Kidney tubule cell (primary cell): ENCODE data around the gene PSMD3.
A peak's percentile ranks its signal among the peaks of the same experiment; 100 is the strongest.

Source experiments
- DNase-seq: peaks from one replicate; pipeline ENCODE4 v3.0.0-alpha.2; 2018; ENCODE audit warnings: low spot score

The PSMD3 gene

DNA sequence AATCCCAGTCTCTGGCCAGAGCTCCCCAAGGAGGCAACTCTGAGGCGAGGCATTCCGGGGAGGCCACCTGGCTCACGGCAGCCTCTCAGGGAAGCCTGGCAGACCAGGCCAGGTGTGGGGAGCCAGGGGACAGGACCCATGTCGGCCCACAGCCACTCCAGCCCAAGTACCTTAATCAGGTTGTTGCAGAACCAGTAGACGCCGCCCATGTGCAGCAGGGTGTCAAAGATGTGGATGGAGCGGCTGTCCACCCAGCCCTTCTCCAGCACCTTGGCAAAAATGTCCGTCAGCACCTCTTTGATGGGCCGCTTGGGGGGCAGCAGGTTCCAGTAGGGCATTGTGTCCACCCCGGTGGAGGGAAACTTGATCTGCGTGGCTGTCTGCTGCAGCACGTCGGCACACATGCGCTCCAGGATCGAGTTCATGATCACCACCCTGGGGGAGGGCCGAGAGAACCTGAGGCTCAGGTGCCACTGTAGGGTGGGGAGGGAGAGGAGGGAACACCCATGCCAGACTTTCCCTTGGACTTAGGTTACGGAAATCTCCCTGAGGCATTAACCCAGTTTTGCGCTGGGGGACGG is 42.4 kb downstream of the PSMD3 start:
- DNase-seq: no peak

DNA sequence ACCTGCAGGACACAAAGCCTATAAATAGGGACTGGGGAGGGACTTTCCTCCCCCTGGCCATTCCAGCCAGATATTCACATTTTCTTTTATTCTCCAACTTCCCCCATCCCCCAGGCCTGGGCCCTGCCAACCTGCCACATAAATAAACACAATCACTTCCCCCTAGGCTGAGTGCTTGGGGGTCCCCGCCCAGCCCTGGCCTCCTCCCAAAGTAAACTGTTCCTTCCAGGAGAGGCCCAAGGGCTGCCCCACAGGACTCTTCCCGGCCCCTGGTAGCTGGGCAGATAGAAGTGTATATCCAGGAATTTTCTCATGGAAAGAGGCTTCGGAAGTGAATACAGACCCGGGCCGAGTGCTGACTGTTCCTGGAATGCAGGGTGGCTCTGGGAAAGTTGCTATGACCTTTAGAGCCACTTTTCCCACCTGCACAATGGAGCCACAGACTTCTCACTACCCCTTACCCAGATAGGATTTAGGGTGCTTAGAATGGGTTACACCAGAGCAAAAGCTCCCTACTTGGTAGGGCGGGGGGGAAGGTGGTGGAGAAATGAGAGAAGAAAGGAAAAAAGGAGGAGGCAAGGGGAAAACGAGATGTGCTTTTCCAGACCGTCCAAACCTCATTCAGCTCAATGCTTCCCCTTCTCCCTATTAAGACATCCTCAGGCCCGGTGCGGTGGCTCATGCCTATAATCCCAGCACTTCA is 43.1 kb downstream of the PSMD3 start:
- DNase-seq: no peak

DNA sequence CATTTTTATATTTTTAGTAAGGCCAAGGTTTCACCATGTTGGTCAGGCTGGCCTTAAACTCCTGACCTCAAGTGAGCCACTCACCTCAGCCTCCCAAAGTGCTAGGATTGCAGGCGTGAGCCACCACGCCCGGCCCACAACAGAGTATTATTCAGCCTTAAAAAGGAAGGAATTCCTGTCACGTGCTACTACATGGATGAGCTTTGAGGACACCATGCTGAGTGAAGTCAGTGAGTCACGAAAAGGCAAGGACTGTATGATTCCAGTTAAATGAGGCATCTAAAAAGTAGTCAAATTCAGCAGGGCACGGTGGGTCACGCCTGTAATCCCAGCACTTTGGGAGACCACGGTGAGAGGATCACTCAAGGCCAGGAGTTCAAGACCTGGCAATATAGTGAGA is 44.3 kb downstream of the PSMD3 start:
- DNase-seq: no peak

DNA sequence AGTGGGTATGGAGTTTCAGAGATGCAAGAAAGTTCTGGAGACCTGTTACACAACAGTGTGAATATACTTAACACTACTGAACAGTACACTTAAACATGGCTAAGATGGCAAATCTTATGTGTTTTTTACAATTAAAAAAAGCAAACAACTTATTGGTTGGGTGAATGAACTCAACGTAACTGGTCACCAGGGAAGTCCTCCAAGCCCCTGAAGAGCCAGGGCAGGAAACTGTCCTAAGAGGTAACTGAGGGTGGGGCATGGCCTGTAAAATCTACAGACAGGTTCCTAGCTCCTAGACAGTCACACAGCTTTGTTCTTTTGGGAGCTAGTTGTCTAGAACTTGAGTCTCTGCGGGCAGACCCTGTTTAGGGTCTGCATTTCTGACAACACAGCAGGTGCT is 45.0 kb downstream of the PSMD3 start:
- DNase-seq: no peak

DNA sequence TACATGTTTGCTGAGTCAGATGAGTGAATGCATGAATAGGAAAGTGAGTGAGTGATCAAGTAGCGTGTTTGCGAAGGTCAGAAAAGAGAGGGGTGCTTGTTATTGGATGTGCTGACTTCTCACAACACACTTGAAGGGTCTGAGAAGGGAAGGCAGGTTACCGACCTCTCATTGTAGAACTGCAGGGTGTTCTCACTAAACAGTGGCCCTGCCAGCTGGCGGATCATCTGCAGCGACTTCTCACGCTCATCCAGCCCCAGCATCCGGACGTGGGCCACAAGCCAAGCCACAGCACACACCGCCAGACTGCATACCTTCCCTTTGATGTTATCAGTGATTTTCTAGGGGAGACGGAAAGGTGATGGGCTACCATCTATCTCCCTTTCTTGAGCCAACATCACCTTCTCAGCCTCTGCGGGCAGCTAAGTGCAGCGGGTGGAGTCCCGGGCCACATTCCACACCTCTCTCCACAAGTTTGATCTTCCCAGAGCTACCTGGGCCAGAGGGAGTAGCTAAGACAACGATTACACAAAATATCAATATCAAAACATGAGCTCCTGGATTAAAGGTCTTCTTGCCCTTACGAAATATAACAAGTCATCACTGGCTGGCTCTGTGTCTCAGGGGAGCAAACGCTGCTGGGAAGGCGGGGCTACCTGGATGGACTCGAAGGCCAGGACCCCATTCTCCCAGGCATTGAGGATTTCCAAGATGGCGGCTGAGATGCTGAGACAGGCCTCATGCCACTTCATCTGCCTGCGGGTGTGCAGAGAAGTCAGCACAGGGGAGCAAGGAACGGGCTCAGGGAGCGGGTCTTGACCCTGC is 45.6 kb downstream of the PSMD3 start:
- DNase-seq: no peak

DNA sequence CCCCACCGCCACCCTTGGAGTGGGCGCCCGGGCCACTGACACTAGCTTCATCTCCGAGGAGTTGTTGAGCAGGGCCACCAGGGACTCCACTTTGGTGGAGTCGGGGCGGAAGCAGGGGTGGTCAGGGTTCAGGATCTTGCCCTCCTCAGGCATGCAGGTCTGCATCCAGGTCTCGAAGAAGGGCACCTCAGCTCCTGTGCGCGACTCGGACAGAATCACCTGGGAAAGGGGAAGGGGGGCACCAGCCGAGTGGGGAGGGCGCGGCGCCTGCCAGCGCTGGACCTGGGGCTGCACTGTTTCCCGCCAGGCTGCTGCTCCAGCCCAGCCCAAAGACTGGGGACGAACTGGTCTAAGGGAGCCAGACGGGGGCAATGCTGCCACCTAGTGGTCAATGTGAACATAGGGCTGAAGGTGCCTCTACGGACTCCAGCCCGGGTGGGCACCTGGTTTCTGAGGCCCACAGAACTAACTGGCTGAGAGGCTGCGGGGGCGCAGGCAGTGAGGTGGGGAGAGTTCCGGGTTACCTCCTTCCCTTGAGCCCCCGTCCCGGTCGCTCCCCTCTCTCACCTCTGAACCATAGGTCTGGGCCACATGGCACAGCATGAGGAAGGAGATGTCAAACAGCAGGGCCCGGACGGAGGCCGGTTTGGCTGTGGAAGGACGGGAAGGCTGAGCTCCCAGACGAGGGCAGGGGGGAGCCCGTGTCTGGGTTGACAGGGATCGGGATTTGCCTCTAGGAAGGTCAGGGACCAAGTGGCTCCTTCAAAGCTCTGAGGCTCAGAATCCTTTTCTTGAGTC is 46.4 kb downstream of the PSMD3 start:
- DNase-seq: peak; percentile 73

DNA sequence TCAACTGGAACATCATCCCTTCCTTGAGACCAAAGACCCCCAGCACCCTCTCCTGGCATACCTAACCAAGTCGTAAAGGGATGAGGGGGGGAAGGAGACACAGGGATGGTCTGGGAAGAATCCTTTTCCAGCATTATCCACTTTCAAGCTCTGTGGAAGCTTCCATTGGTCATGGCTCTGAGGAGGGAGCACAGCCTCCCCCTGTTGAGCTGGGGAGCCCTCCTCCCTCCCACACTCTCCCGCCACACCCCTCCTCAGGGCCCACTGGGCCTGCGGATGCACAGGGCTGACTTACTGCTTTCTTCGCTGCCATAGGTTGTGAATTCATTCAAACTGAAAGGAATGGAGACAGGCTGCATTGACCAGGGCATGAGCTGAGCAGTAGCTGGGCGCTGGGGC is 47.0 kb downstream of the PSMD3 start:
- no peak for DNase-seq

DNA sequence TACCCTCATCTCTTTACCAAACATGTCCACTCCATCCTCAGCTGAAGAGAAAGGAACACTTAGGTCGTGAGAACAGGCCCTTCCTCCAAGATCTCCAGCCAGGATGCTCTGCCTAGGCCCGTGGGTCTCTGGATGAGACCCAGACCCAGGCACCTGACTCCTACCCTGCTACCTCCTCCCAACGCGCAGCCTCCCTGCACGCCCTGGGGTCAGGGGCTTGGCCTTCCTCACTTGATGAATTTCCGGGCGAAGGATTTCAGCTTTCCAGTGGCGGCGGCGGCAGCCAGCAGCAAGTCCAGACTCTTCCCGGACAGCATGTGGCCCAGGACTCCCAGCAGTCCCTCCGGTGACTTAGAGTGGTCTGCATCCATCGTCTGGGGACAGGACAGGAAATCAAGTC is 48.0 kb downstream of the PSMD3 start:
- no peak for DNase-seq

DNA sequence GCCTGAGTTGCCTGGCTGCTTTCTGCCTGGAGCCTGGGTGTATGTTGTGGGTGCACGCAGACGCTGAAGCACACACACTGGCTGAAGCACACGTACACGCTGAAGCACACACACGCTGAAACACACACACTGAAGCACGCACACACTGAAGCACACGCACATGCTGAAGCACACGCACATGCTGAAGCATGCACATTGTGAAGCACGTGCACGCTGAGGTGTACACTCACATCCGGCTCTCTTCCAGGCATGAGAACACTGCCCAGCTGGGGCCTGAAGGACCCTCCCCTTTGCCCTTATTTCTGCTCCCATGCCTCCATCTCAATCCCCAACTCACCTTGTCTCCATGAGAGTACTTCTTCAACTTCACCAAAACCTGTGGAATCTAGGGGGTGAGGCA is 51.1 kb downstream of the PSMD3 start:
- DNase-seq: no peak

DNA sequence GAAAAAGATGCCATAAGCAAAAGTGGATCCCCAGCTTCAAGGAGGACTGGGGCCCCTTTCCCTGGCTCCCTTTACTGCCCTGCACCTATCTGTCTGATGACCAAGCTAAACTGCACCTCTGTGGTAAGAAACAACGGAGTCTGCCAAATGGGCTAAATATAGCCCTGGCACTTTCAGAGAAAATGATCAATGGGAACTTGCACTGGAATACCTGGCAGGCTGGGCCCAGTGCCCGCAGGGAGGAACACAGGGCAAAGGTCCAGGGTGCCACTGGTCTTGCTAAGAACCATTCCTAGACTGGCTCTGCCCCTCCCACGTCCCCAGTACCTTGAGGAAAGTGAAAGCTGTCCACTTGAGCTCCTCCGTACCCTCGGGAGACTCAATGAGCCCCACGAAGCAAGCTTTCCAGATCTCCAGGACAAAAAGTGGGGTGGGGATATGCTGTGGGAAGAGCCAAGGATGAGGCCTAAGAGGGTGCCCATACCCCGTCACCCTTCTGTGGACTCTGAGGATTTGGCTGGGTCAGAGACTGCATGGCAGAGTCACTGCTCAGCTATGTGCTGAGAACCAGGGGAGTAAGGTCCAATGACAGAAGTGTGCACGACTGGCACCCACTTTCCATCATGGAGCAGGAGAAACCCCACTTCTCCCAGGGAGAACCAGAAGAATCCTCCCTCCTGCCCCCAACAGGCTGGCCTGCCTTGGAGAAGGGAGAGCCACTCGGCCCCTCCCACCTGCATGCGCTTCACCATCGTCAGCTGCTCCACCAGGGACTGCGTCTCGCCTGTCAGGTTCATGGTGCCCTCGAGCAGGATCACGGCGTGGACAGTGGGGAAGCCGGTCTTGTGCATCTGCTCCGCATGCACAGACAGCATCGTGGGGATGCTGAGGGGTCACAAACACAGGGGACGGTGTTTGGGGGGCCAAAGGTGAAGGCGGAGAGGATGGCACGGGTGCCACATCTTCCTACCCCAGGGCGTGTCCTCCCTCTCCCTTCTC is 52.0 kb downstream of the PSMD3 start:
- DNase-seq: no peak

DNA sequence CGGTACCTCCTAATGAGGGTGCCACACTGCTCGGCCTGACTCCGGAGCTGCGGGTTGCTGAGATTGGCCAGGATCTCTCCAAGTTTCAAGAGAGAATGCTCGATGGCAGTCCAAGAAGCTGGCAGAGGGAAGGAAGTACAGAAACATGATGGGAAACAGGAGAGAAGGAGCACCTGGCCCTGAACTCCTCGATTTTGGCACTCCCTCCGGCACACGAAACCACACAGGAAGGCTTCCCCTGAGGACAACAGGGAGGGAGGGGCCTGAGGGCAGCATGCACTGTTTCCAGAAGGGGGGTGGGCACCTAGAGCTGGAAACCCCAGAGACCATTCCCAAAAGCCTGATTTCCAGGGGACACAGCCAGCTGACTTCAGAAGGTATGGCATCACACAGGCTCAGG is 52.7 kb downstream of the PSMD3 start:
- DNase-seq: no peak

DNA sequence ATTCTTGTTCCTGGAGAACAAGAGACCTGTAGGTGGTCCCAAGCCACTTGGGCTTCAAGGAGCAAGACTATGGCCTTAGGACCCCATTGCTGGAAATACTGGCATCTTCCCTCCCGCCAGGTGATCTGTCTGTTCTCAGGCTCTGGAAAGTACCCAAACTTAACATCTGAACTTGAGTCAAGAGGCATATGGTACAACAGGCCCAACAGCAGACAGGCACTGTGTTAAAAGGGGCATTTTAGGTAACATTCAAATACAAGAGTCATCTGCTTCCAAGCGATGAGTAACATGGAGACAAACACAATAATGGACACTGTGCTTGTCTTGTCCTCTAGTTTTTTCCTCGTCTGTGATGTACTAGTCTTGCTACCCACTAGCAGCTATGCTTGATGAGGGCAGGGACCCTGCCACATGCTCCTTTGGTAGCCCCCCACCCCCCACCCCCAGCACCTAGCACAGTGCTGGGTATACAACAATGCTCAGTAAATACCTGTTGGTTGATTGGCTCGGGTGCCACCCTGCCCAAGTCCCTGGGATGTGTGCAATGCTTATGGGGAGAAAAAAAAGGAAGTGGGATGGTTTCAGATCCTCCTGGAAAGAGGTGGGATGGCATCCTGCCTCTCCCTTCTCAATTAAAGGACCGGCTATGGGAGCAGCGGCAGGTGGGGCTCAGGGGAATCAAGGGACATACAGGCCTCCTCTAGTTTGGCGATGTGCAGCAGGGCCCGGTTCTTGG is 54.0 kb downstream of the PSMD3 start:
- DNase-seq: no peak

DNA sequence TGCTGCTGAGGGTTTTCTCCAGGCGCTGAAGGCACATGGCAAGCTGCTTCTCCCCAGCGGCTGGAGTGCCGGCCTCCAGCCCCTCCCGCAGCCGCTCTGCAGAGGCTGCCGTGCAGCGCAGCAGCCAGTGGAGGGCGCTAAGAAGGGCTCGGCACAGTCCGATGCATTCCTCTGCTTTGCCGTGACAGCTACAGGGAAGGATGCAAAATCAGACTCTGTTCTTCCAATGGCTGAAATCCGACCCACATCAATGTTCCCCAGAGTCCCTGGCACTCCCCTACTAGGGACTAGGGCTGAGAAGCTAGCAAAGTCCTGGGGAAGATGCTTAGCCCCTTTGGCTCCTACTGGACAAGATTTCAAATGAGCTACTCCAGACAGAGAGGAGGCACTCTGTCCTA is 54.6 kb downstream of the PSMD3 start:
- no peak for DNase-seq

DNA sequence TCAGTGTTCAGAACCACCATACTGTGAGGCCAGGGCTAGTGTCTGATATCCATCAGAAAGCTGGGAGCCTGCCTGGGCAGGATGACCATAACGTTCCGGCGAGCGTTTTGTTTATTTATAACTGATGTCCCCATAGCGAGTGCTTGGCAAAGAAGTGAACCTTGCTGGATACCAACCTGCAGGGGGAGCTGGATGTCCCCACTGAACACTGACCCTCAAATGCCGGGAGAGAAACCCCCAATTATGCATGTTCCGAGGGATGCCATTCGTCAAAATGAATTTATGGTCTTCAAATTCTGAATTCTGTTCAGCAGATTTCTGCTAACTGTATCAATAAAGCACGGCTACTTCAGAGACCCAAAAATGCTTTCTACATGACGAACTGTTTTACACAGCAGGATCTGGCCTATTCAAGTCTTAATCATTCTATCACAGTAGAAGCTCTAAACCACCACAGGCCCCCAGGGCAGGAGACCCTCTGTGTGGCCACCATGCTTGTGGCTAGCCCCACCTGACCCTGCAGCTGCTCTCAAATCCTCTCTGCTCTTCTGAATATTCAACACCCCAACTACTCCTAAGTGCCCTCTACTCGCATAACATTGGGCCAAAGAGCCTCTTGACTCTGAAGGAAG is 58.4 kb downstream of the PSMD3 start:
- peak; percentile 56 for DNase-seq

DNA sequence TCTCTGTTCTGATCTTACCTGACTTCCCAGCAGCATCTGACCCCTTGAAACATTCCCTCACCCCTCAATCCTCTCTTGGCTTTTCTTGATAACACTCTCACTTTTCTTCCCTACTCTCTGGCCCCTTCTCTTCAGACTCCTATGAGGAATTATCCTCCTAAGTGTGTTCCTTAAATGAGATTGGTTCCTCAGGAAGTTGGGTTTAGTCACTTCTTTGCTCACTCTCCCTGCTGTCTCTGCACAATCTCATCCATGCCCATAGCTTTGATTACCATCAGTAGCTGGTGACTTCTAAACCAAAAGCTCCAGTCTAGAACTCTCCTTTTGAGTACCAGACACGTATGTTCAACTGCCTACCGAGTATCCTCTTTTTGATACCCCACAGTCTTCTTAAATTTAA is 60.6 kb downstream of the PSMD3 start:
- no peak for DNase-seq
